Neuronal stem cell (in vitro differentiated cells): ENCODE data around the gene KCNIP4.

ENCODE experiments used
- DNase-seq: peaks from one replicate; pipeline ENCODE4 v3.0.0-alpha.2; 2013; ENCODE audit warnings: low spot score
- H2AFZ ChIP-seq: one replicate; pipeline ENCODE4 v1.6.1; 2013; ENCODE audit warnings: mild to moderate bottlenecking, low read length, inconsistent platforms
- H2AK5ac ChIP-seq: 2 replicates; pipeline ENCODE4 v1.6.1; 2013; ENCODE audit warnings: low read depth, mild to moderate bottlenecking, inconsistent platforms, low read length, moderate library complexity, mixed read lengths
- H2BK120ac ChIP-seq: 2 replicates; pipeline ENCODE4 v1.6.1; 2013; ENCODE audit warnings: low read depth, mild to moderate bottlenecking, inconsistent platforms, low read length, moderate library complexity, mixed read lengths
- H2BK12ac ChIP-seq: one replicate; pipeline ENCODE4 v1.6.1; 2013; ENCODE audit warnings: low read length, inconsistent platforms
- H2BK15ac ChIP-seq: 2 replicates; pipeline ENCODE4 v1.6.1; 2013; ENCODE audit warnings: mild to moderate bottlenecking, low read length, inconsistent platforms, mixed read lengths
- H2BK5ac ChIP-seq: one replicate; pipeline ENCODE4 v1.6.1; 2013; ENCODE audit warnings: inconsistent platforms, mild to moderate bottlenecking, low read length, moderate library complexity
- H3K14ac ChIP-seq: one replicate; pipeline ENCODE4 v1.6.1; 2013; ENCODE audit warnings: low read length, inconsistent platforms
- H3K18ac ChIP-seq: 2 replicates; pipeline ENCODE4 v1.6.1; 2013; ENCODE audit warnings: low read length, inconsistent platforms
- H3K23ac ChIP-seq: 2 replicates; pipeline ENCODE4 v1.6.1; 2013; ENCODE audit warnings: low read depth, mild to moderate bottlenecking, mixed read lengths, low read length, inconsistent platforms; ENCODE audit not compliant: poor library complexity
- H3K27ac ChIP-seq: replicated peaks from 3 replicates; pipeline ENCODE4 v1.5.1; 2013; ENCODE audit warnings: low read length, inconsistent platforms
- H3K27me3 ChIP-seq, 3 experiments: 2 replicates each; pipeline ENCODE4 v1.6.1; 2013; ENCODE audit warnings: low read length in 3 of 3, mild to moderate bottlenecking in 2 of 3, inconsistent platforms in 1 of 3, low read depth in 1 of 3, mixed read lengths in 1 of 3, moderate library complexity in 1 of 3; ENCODE audit not compliant: control insufficient read depth in 3 of 3, insufficient read depth in 3 of 3
- H3K36me3 ChIP-seq, 2 donors: replicated peaks in 1 of 2; 2 replicates each; pipeline ENCODE4 v1.6.1; 2013; ENCODE audit warnings: low read length in 2 of 2; ENCODE audit not compliant: control insufficient read depth in 2 of 2, insufficient read depth in 2 of 2
- H3K4ac ChIP-seq: 2 replicates; pipeline ENCODE4 v1.6.1; 2013; ENCODE audit warnings: inconsistent platforms, mild to moderate bottlenecking, low read length, moderate library complexity
- H3K4me1 ChIP-seq, 2 donors: 1 replicate in 1 of 2; 2 replicates in 1 of 2; pipeline ENCODE4 v1.6.1; 2013; ENCODE audit warnings: low read length in 2 of 2, low read depth in 1 of 2; ENCODE audit not compliant: control insufficient read depth in 2 of 2, insufficient read depth in 1 of 2
- H3K4me2 ChIP-seq: one replicate; pipeline ENCODE4 v1.6.1; 2013; ENCODE audit warnings: mild to moderate bottlenecking, low read length, inconsistent platforms; ENCODE audit not compliant: insufficient read depth, poor library complexity, severe bottlenecking
- H3K4me3 ChIP-seq, 2 donors: 2 replicates each; pipeline ENCODE4 v1.5.1; 2013; ENCODE audit warnings: low read length in 2 of 2, mild to moderate bottlenecking in 2 of 2, inconsistent platforms in 1 of 2, moderate library complexity in 1 of 2
- H3K79me1 ChIP-seq: one replicate; pipeline ENCODE4 v1.6.1; 2013; ENCODE audit warnings: low read depth, mild to moderate bottlenecking, inconsistent platforms, low read length, moderate library complexity
- H3K9ac ChIP-seq: one replicate; pipeline ENCODE4 v1.6.1; 2013; ENCODE audit warnings: mild to moderate bottlenecking, low read depth, low read length, inconsistent platforms; ENCODE audit not compliant: poor library complexity
- H3K9me3 ChIP-seq, 2 donors: replicated peaks in 1 of 2; 2 replicates each; pipeline versions ENCODE3 to v1.6.1; 2013; ENCODE audit warnings: low read length in 2 of 2, mild to moderate bottlenecking in 2 of 2, inconsistent platforms in 1 of 2, low read depth in 1 of 2, mixed read lengths in 1 of 2, moderate library complexity in 1 of 2; ENCODE audit not compliant: control insufficient read depth in 2 of 2, insufficient read depth in 1 of 2
- H4K8ac ChIP-seq: one replicate; pipeline ENCODE4 v1.6.1; 2013; ENCODE audit warnings: low read depth, mild to moderate bottlenecking, inconsistent platforms, low read length, moderate library complexity
- H4K91ac ChIP-seq: one replicate; pipeline ENCODE4 v1.6.1; 2013; ENCODE audit warnings: low read length, low read depth, mild to moderate bottlenecking, inconsistent platforms; ENCODE audit not compliant: poor library complexity
- WGBS, 2 donors: extraction: QIAGEN DNeasy Blood & Tissue Kit; methylation state at CpG; one replicate each; pipeline ENCODE4 v1.1.7; 2013; ENCODE audit warnings: missing lambda C conversion rate in 2 of 2, mixed read lengths in 1 of 2; ENCODE audit not compliant: insufficient read length in 2 of 2, insufficient replicate concordance in 1 of 2; ENCODE audit errors: extremely low coverage in 2 of 2; 5-methylcytosine and 5-hydroxymethylcytosine counted together

Gene KCNIP4

GRCh38 chr4:21410372-21410771 is 538.2 kb downstream of the KCNIP4 start:
- no peak for DNase-seq
- Histone ChIP-seq H2AK5ac (no peak overlapping the region), H3K14ac (no peak overlapping the region), H3K79me1 (no peaks in the 10 kb centered on the region), H3K27me3 (no peaks in the 10 kb centered on the region), H3K23ac (no peak overlapping the region), H3K4ac (no peak overlapping the region), H3K36me3 (no peaks in the 10 kb centered on the region), H2BK120ac (no peak overlapping the region), H3K4me1 (no peaks in the 10 kb centered on the region), H2AFZ (no peak overlapping the region), H2BK15ac (no peak overlapping the region), H3K4me2 (no peak overlapping the region), H2BK12ac (no peak overlapping the region), H3K4me3 (no peak overlapping the region), H3K18ac (no peak overlapping the region), H4K91ac (no peak overlapping the region), H3K9ac (no peak overlapping the region), H2BK5ac (no peak overlapping the region), H3K27ac (no peak overlapping the region), H3K9me3 (no peaks in the 10 kb centered on the region), H4K8ac (no peak overlapping the region)
- no CpG with 5 or more reads among the region's 4 CpGs for WGBS, 2 donors

DNA sequence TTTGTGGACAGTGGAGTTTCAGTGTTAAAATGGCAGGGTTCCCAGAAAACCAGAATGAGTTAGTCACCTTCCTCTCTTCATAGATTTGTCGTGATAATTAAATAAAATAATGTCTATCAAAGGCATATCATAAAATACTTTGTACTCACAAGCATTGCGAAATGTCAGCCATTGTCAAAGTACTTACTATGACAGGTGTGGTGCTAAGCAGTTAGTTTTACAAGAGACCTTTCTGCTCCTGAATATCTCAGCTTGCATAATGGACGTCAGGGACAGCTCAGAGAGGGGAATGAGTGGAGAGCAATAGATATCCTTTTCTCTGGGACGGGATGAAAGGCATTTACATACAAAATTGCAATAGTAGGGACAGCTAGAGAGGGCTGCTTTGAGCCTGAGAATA is 560.9 kb downstream of the KCNIP4 start:
- Histone ChIP-seq H2BK12ac (no peak overlapping the region), H2AFZ (no peak overlapping the region), H3K4me3 (no peak overlapping the region), H3K4me1 (no peaks in the 10 kb centered on the region), H4K91ac (no peak overlapping the region), H2BK5ac (no peak overlapping the region), H3K79me1 (no peaks in the 10 kb centered on the region), H3K9ac (no peak overlapping the region), H4K8ac (no peak overlapping the region), H3K23ac (no peak overlapping the region), H3K27ac (no peak overlapping the region), H3K4me2 (no peak overlapping the region), H3K18ac (no peak overlapping the region), H2BK15ac (no peak overlapping the region), H3K27me3 (peaks cover 0 to 2% (median 0%) of the 10 kb centered on the region in 3 experiments), H3K14ac (no peak overlapping the region), H3K36me3 (no peaks in the 10 kb centered on the region), H2AK5ac (no peak overlapping the region), H2BK120ac (no peak overlapping the region), H3K9me3 (no peaks in the 10 kb centered on the region), H3K4ac (no peak overlapping the region)
- DNase-seq, result no peak
- no CpG with 5 or more reads among the region's 4 CpGs for WGBS, 2 donors

GRCh38 chr4:21386166-21386780 is 562.3 kb downstream of the KCNIP4 start:
- H3K36me3 ChIP-seq, result no peaks in the 10 kb centered on the region
- H3K18ac ChIP-seq, result no peak overlapping the region
- H3K23ac ChIP-seq, result no peak overlapping the region
- no peak overlapping the region for H2BK12ac ChIP-seq
- H3K4me2 ChIP-seq, result no peak overlapping the region
- H4K8ac ChIP-seq, result no peak overlapping the region
- H3K9ac ChIP-seq, result no peak overlapping the region
- H4K91ac ChIP-seq, result no peak overlapping the region
- no peak overlapping the region for H2AFZ ChIP-seq
- H3K79me1 ChIP-seq, result no peaks in the 10 kb centered on the region
- H2BK5ac ChIP-seq, result no peak overlapping the region
- H2AK5ac ChIP-seq, result no peak overlapping the region
- DNase-seq, result no peak
- no CpG with 5 or more reads among the region's 3 CpGs for WGBS, 2 donors
- peaks cover 0 to 2% (median 0%) of the 10 kb centered on the region in 3 experiments for H3K27me3 ChIP-seq
- H2BK15ac ChIP-seq, result no peak overlapping the region
- no peak overlapping the region for H3K4me3 ChIP-seq
- H3K27ac ChIP-seq, result no peak overlapping the region
- no peaks in the 10 kb centered on the region for H3K9me3 ChIP-seq
- H2BK120ac ChIP-seq, result no peak overlapping the region
- H3K4me1 ChIP-seq, result no peaks in the 10 kb centered on the region
- H3K14ac ChIP-seq, result no peak overlapping the region
- H3K4ac ChIP-seq, result no peak overlapping the region

- no peak overlapping the region for H2BK15ac ChIP-seq
- H3K36me3 ChIP-seq, result no peaks in the 10 kb centered on the region
- no peak overlapping the region for H3K4me2 ChIP-seq
- H3K4me1 ChIP-seq, result peaks cover 0 to 3% of the 10 kb centered on the region in 2 donors
- no peak overlapping the region for H3K23ac ChIP-seq
- H2BK5ac ChIP-seq, result no peak overlapping the region
- H3K4me3 ChIP-seq, result no peak overlapping the region
- H3K14ac ChIP-seq, result no peak overlapping the region
- no peak overlapping the region for H3K18ac ChIP-seq
- H2BK12ac ChIP-seq, result no peak overlapping the region
- H3K9me3 ChIP-seq, result no peaks in the 10 kb centered on the region
- no peak overlapping the region for H3K27ac ChIP-seq
- no peak overlapping the region for H3K4ac ChIP-seq
- no peak overlapping the region for H2AFZ ChIP-seq
- peaks cover 0 to 2% (median 0%) of the 10 kb centered on the region in 3 experiments for H3K27me3 ChIP-seq
- DNase-seq, result no peak
- H3K79me1 ChIP-seq, result no peaks in the 10 kb centered on the region
- H2BK120ac ChIP-seq, result no peak overlapping the region
- no peak overlapping the region for H3K9ac ChIP-seq
- H4K91ac ChIP-seq, result no peak overlapping the region
- whole genome bisulfite sequencing, 2 donors, result no CpG with 5 or more reads among the region's 4 CpGs
- H4K8ac ChIP-seq, result no peak overlapping the region
- H2AK5ac ChIP-seq, result no peak overlapping the region
These were observed 562.9 kb downstream of the KCNIP4 start for GRCh38 chr4:21385706-21386105.
